ENCODE data around the gene DROSHA.

DNA sequence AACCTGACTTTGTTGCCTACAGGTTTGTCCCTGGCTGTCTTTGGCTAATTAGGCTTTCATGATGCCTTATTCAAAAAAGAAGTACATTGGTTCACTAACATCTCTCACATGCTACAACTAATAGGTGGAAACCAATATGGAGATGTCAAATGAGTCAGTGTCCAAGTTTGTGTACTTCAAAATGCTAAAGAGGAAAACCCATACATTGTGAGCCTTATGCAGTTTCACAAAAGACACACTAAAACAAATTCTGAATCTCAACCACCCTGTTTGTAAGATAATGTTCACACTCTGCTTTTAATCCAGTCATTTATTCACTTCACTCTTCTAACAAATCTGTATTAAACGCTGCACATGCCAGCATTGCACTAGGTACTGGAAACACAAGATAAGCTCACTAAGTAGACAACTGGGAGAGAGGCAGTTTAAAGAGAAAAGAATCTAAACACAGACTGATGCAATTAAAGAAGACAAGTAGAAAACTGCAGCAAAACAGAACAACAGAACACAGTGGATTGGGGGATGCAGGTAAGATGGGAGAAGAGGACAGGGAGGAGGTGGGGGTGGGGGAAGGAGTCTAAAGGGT lies 104.1 kb downstream of the DROSHA start:
- TF ChIP-seq RCOR1 (IDR thresholded peaks at IDR 0.05; ENCODE audit: insufficient replicate concordance, low read length) (no peak), POLR2A (IDR thresholded peaks at IDR 0.05; ENCODE audit: low read depth, low read length) (no peak), SMC3 (IDR thresholded peaks at IDR 0.05; ENCODE audit: low read depth, low read length) (no peak), CEBPB (IDR thresholded peaks at IDR 0.05; ENCODE audit: low read depth, low read length) (no peak), ELK1 (IDR thresholded peaks at IDR 0.05; ENCODE audit: borderline replicate concordance, low read depth, low read length) (no peak), RFX5 (IDR thresholded peaks at IDR 0.05; ENCODE audit: low read depth, low read length) (no peak), MXI1 (IDR thresholded peaks at IDR 0.05; ENCODE audit: borderline replicate concordance, low read depth, low read length) (no peak), FOS (IDR thresholded peaks at IDR 0.05; ENCODE audit: low read depth, low read length) (no peak), CHD1 (IDR thresholded peaks at IDR 0.05; ENCODE audit: low read depth, low read length) (no peak), BHLHE40 (IDR thresholded peaks at IDR 0.05; ENCODE audit: low read depth, low read length) (no peak), RAD21 (IDR thresholded peaks at IDR 0.05; ENCODE audit: low read length) (no peak)
- TF ChIP-seq, protein P1, sequence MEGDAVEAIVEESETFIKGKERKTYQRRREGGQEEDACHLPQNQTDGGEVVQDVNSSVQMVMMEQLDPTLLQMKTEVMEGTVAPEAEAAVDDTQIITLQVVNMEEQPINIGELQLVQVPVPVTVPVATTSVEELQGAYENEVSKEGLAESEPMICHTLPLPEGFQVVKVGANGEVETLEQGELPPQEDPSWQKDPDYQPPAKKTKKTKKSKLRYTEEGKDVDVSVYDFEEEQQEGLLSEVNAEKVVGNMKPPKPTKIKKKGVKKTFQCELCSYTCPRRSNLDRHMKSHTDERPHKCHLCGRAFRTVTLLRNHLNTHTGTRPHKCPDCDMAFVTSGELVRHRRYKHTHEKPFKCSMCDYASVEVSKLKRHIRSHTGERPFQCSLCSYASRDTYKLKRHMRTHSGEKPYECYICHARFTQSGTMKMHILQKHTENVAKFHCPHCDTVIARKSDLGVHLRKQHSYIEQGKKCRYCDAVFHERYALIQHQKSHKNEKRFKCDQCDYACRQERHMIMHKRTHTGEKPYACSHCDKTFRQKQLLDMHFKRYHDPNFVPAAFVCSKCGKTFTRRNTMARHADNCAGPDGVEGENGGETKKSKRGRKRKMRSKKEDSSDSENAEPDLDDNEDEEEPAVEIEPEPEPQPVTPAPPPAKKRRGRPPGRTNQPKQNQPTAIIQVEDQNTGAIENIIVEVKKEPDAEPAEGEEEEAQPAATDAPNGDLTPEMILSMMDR (conservative IDR thresholded peaks at IDR 0.05; ENCODE audit: low read depth, low read length) = no peak
- TF ChIP-seq, protein P2, sequence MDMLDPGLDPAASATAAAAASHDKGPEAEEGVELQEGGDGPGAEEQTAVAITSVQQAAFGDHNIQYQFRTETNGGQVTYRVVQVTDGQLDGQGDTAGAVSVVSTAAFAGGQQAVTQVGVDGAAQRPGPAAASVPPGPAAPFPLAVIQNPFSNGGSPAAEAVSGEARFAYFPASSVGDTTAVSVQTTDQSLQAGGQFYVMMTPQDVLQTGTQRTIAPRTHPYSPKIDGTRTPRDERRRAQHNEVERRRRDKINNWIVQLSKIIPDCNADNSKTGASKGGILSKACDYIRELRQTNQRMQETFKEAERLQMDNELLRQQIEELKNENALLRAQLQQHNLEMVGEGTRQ (IDR thresholded peaks at IDR 0.05; ENCODE audit: low read depth, low read length) = no peak
